Stomach (tissue), 9 donors: ENCODE data around the gene BPIFB2. TPM values are rescaled to one million over a fixed set of nuclear protein-coding genes. Genes with fewer than 3 reads are reported as not detected.

Experiments
- DNase-seq, 2 donors: peaks; one replicate each; pipeline versions ENCODE4 v3.0.0 to v3.0.0-alpha.2; 2013 to 2019
- H3K27ac ChIP-seq, 5 donors: fragments of 200-600 bp in 4 of 5; sonication (generic) in 4 of 5; one replicate each; pipeline ENCODE4 v1.5.1; 2013 to 2019; ENCODE audit warnings: mild to moderate bottlenecking in 1 of 5, moderate library complexity in 1 of 5
- H3K27me3 ChIP-seq, 3 donors: fragments of 200-600 bp; sonication (generic); one replicate each; pipeline ENCODE4 v1.5.1; 2017 to 2019; ENCODE audit warnings: mixed run types in 1 of 3
- H3K36me3 ChIP-seq, 4 donors: fragments of 200-600 bp; sonication (generic); 1 replicate in 3 of 4; 2 replicates in 1 of 4; pipeline ENCODE4 v1.5.1; 2016 to 2019
- H3K4me1 ChIP-seq, 4 donors: fragments of 200-600 bp; sonication (generic); one replicate each; pipeline ENCODE4 v1.5.1; 2016 to 2019
- H3K4me3 ChIP-seq, 4 donors: fragments of 200-600 bp; sonication (generic) in 3 of 4; one replicate each; pipeline ENCODE4 v1.5.1; 2016 to 2019; ENCODE audit warnings: mild to moderate bottlenecking in 1 of 4
- H3K9me3 ChIP-seq, 4 donors: fragments of 200-600 bp; sonication (generic); one replicate each; pipeline ENCODE4 v1.5.1; 2016 to 2019
- CTCF ChIP-seq, 7 experiments: fragments of 450-650 bp in 4 of 7; fragments of 200-600 bp in 3 of 7; sonication (generic) in 3 of 7; IDR thresholded peaks; one replicate each; pipeline ENCODE4 v1.5.1; 2016 to 2019; ENCODE audit warnings: antibody characterized with exemption in 7 of 7, control low read depth in 2 of 7, mild to moderate bottlenecking in 1 of 7
- EP300 ChIP-seq: sonication (generic); formaldehyde crosslinking; IDR thresholded peaks from one replicate; pipeline ENCODE4 v1.6.1; 2017; ENCODE audit warnings: antibody characterized with exemption
- POLR2A ChIP-seq, 4 donors: fragments of 450-650 bp; IDR thresholded peaks; one replicate each; pipeline ENCODE4 v1.6.1; 2016; ENCODE audit warnings: antibody characterized with exemption in 4 of 4, control low read depth in 2 of 4, mild to moderate bottlenecking in 1 of 4, moderate library complexity in 1 of 4
- POLR2AphosphoS5 ChIP-seq, 3 donors: sonication (generic); formaldehyde crosslinking; IDR thresholded peaks; one replicate each; pipeline ENCODE4 v1.6.1; 2016; ENCODE audit warnings: antibody characterized with exemption in 3 of 3
- WGBS, 5 donors: extraction: QIAGEN DNeasy Blood & Tissue Kit in 3 of 5; methylation state at CpG; one replicate each; pipeline versions ENCODE4 v1.1.5 to v1.1.7; 2013 to 2018; 5-methylcytosine and 5-hydroxymethylcytosine counted together
- intact Hi-C: fragments of 100-400 bp; cut with DNase I; formaldehyde crosslinking; loops from one replicate; pipeline ENCODE4 v1.15.1; 2023; ENCODE audit warnings: low total_unique reads
- polyA plus RNA-seq, 3 donors: library from polyadenylated mRNA; stranded (reverse); fragments of 200-250 nt; gene quantifications; one replicate each; pipeline ENCODE4 v1.2.3, GENCODE V29; 2013
- total RNA-seq, 5 donors: library from RNA; depleted of rRNA; stranded (reverse); fragments of >200 nt; gene quantifications; one replicate each; pipeline versions ENCODE4 v1.1.0 to v1.2.3, GENCODE V29; 2014 to 2016
- donor health status: healthy with polysubstance abuse.
- donor health status: Bipolar disorder and iron deficiency.
- donor health status: healthy.

Gene BPIFB2
- total and polyA plus RNA-seq, 8 donors: 3.3 TPM; not detected in 7

GRCh38 chr20:32966881-32967781 lies 40.4 kb upstream of the BPIFB2 start:
- Histone ChIP-seq H3K27me3 (peaks cover 0 to 3% (median 0%) of the 10 kb centered on the region in 3 donors), H3K36me3 (no peaks in the 10 kb centered on the region), H3K4me3 (no peak overlapping the region), H3K9me3 (no peaks in the 10 kb centered on the region), H3K27ac (peak overlapping the region in 1 of 5 donors; percentile 6), H3K4me1 (peaks cover 0 to 18% (median 6%) of the 10 kb centered on the region in 4 donors)
- WGBS, 5 donors: 67 to 79% (median 76%) methylated on average over 15 to 16 of the region's 16 CpGs
- intact Hi-C loops: no loop called here
- TF ChIP-seq POLR2A (IDR thresholded peaks at IDR 0.05) (no peak), EP300 (no peak), CTCF (IDR thresholded peaks at IDR 0.05) (no peak), POLR2AphosphoS5 (IDR thresholded peaks at IDR 0.05) (no peak)
- peak; percentile 25 to 35 for DNase-seq

DNA sequence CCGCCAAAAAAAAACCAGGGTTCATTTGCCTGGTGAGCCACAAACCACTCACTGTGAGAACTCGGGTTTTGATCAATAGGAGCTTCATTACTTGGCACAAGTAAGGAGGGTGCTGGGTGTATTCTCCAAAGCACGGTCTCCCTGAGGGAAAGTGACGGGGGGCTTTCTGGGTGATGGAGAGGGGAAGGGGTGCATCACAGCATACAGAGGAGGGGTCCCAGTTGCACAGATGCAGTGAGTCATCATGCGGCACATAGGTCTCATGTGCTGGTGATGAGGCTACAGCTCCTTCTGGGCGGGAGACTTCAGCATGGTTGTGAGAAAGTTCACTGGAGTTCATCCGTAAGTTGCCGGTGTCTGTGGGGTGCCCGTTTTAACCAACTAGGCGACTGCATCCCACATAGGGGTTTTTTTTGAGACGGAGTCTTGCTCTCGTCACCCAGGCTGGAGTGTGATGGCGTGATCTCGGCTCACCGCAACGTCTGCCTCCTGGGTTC lies 39.5 kb upstream of the BPIFB2 start:
- H3K9me3 ChIP-seq: no peaks in the 10 kb centered on the region
- TF ChIP-seq POLR2A (IDR thresholded peaks at IDR 0.05) (no peak), EP300 (no peak), CTCF (IDR thresholded peaks at IDR 0.05) (no peak), POLR2AphosphoS5 (IDR thresholded peaks at IDR 0.05) (no peak)
- no peaks in the 10 kb centered on the region for H3K36me3 ChIP-seq
- WGBS, 5 donors: 63 to 88% (median 82%) methylated on average over 16 of the region's 16 CpGs
- H3K27ac ChIP-seq: peak overlapping the region in 1 of 5 donors; percentile 6
- H3K4me1 ChIP-seq: peaks cover 3 to 25% (median 6%) of the 10 kb centered on the region in 4 donors
- intact Hi-C loops: no loop called here
- peaks cover 0 to 3% (median 0%) of the 10 kb centered on the region in 3 donors for H3K27me3 ChIP-seq
- no peak for DNase-seq
- H3K4me3 ChIP-seq: no peak overlapping the region

DNA sequence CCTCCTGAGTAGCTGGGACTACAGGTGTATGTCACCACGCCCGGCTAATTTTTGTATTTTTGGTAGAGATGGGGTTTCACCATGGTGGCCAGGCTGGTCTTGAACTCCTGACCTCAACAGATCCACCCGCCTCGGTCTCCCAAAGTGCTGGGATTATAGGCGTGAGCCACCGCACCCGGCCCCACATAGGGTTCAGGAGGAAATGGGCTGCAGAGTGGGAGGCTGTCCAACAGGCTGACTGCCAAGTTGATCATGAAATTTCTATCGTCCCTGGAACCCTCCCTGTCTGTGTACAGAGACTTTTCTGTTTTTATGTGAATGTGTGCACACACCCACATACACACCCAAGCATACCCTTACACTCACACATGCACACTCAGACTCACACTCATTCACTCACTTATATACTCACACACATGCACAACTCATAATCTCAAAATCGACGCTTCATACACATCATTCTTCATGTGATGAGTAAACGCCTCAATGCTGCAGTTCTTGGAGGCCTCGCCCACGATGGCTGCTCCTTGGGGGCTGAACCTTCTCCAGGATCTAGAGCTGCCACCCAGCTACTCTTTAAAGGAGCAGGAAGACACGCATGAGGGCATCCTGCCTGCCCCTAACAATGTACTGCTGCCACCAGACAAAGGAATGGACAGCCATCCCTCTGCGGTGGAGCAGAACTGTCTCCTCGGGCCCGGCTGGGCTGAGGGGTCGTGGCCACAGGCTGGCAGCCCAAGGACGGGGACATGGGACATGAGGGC lies 38.8 kb upstream of the BPIFB2 start:
- no peak overlapping the region for H3K27ac ChIP-seq
- no peak overlapping the region for H3K4me3 ChIP-seq
- TF ChIP-seq CTCF (IDR thresholded peaks at IDR 0.05) (no peak), POLR2A (IDR thresholded peaks at IDR 0.05) (no peak), EP300 (no peak), POLR2AphosphoS5 (IDR thresholded peaks at IDR 0.05) (no peak)
- no peak for DNase-seq
- intact Hi-C loops: no loop called here
- H3K4me1 ChIP-seq: peaks cover 3 to 26% (median 6%) of the 10 kb centered on the region in 4 donors
- no peaks in the 10 kb centered on the region for H3K9me3 ChIP-seq
- WGBS, 5 donors: 58 to 63% (median 59%) methylated on average over 15 to 19 of the region's 19 CpGs
- H3K36me3 ChIP-seq: no peaks in the 10 kb centered on the region
- H3K27me3 ChIP-seq: peaks cover 0 to 3% (median 0%) of the 10 kb centered on the region in 3 donors
